OCI-LY7 (cell line): ENCODE measurements around the gene STAG3. TPM values are rescaled to one million over a fixed set of nuclear protein-coding genes. Genes with fewer than 3 reads are reported as not detected.

Experiments
- BruUV-seq: library from RNA; stranded (reverse); fragments of 400-500 nt; replicated peaks from 2 replicates; lab custom pipeline; 2021; lab: Mats Ljungman, UMichigan
- CTCF ChIA-PET: fragments of 300-600 bp; sonication (Branson Sonifier 250); formaldehyde crosslinking; loops from one replicate; lab custom pipeline; 2022; ENCODE audit warnings: antibody characterized with exemption; ENCODE audit not compliant: unreplicated experiment; lab: Charles Lee
- POLR2A ChIA-PET: fragments of 300-600 bp; sonication (Branson Sonifier 250); formaldehyde crosslinking; loops from one replicate; lab custom pipeline; 2022; ENCODE audit warnings: antibody characterized with exemption; lab: Charles Lee
- DNase-seq: peaks from one replicate; pipeline ENCODE4 v3.0.0-alpha.2; 2015; ENCODE audit warnings: low spot score
- H2AFZ ChIP-seq: fragments of 200-600 bp; sonication (generic), shearing (Covaris generic); 2 replicates; pipeline ENCODE4 v1.6.1; 2014; ENCODE audit warnings: mild to moderate bottlenecking, antibody characterized with exemption, low read length, moderate library complexity
- H3K27ac ChIP-seq: fragments of 200-600 bp; sonication (generic); 2 replicates; pipeline ENCODE4 v1.5.1; 2014; ENCODE audit warnings: mixed run types, low read depth, mild to moderate bottlenecking, moderate library complexity, low read length, inconsistent platforms; ENCODE audit not compliant: poor library complexity, severe bottlenecking
- H3K36me3 ChIP-seq: fragments of 200-600 bp; sonication (generic); 2 replicates; pipeline ENCODE4 v1.6.1; 2014; ENCODE audit warnings: mild to moderate bottlenecking, antibody characterized with exemption, low read length, moderate library complexity, mixed read lengths; ENCODE audit not compliant: insufficient read depth
- H3K4me1 ChIP-seq: fragments of 200-600 bp; sonication (generic); 2 replicates; pipeline ENCODE4 v1.5.1; 2014; ENCODE audit warnings: mild to moderate bottlenecking, low read length; ENCODE audit not compliant: insufficient read depth, poor library complexity, severe bottlenecking
- H3K4me2 ChIP-seq: fragments of 200-600 bp; sonication (generic); 2 replicates; pipeline ENCODE4 v1.6.1; 2014; ENCODE audit warnings: mild to moderate bottlenecking, low read length
- H3K4me3 ChIP-seq: fragments of 200-600 bp; sonication (generic); 2 replicates; pipeline ENCODE4 v1.5.1; 2014; ENCODE audit warnings: mild to moderate bottlenecking, low read depth, low read length; ENCODE audit not compliant: poor library complexity, severe bottlenecking
- H3K79me2 ChIP-seq: fragments of 200-600 bp; sonication (generic); 2 replicates; pipeline ENCODE4 v1.6.1; 2016; ENCODE audit warnings: low read depth, mild to moderate bottlenecking, low read length, moderate library complexity, mixed read lengths; ENCODE audit not compliant: insufficient read depth
- H3K9me2 ChIP-seq: fragments of 200-600 bp; sonication (generic); 2 replicates; pipeline ENCODE4 v1.6.1; 2016; ENCODE audit warnings: mild to moderate bottlenecking, low read length, mixed read lengths; ENCODE audit not compliant: insufficient read depth
- H3K9me3 ChIP-seq: fragments of 200-600 bp; sonication (generic); 2 replicates; pipeline ENCODE4 v1.6.1; 2014; ENCODE audit warnings: mild to moderate bottlenecking, mixed run types, low read length, mixed read lengths
- H4K20me1 ChIP-seq: fragments of 200-600 bp; sonication (generic); 2 replicates; pipeline ENCODE4 v1.6.1; 2014; ENCODE audit warnings: mild to moderate bottlenecking, antibody characterized with exemption, low read length, moderate library complexity, mixed read lengths; ENCODE audit not compliant: insufficient read depth
- CTCF ChIP-seq: fragments of 200-600 bp; sonication (generic); conservative IDR thresholded peaks from 2 replicates; pipeline ENCODE4 v1.5.1; 2014; ENCODE audit warnings: mild to moderate bottlenecking, antibody characterized with exemption, low read length, moderate library complexity, mixed read lengths
- EZH2phosphoT487 ChIP-seq: fragments of 200-600 bp; sonication (generic); IDR thresholded peaks from 2 replicates; pipeline ENCODE4 v1.6.1; 2018; ENCODE audit warnings: low read depth, borderline replicate concordance, mild to moderate bottlenecking, mixed run types, antibody characterized with exemption, low read length, moderate library complexity, mixed read lengths
- intact Hi-C: fragments of 100-400 bp; cut with micrococcal nuclease; formaldehyde crosslinking; loops from one replicate; pipeline ENCODE4 v1.10.0; 2022; ENCODE audit not compliant: unreplicated experiment
- total RNA-seq, 2 experiments: library from RNA; depleted of rRNA in 1 of 2; stranded (reverse); fragments of >200 nt in 1 of 2; shearing (Covaris generic) in 1 of 2; gene quantifications; 2 replicates each; pipeline ENCODE4 v1.2.3, GENCODE V29; 2014 to 2022

The STAG3 gene
- total RNA-seq, 2 experiments from 2014 or later: 70.2 to 82.8 TPM

- no peak overlapping the region for H3K27ac ChIP-seq
- peaks cover 9% of the 10 kb centered on the region; the same call in 1 of the 2 replicates for H3K36me3 ChIP-seq
- no peaks in the 10 kb centered on the region for H3K79me2 ChIP-seq
- no peaks in the 10 kb centered on the region for H3K9me3 ChIP-seq
- BruUV-seq: no TSS peak
- H3K4me2 ChIP-seq: no peak overlapping the region
- POLR2A ChIA-PET: no interaction called here
- intact Hi-C loops: no loop called here
- peaks cover 62% of the 10 kb centered on the region for H3K4me1 ChIP-seq
- DNase-seq: peak; percentile 43
- TF ChIP-seq EZH2phosphoT487 (no peak), CTCF (no peak)
- no peaks in the 10 kb centered on the region for H3K9me2 ChIP-seq
- CTCF ChIA-PET: no interaction called here
- no peaks in the 10 kb centered on the region for H4K20me1 ChIP-seq
- H2AFZ ChIP-seq: no peak overlapping the region
- no peak overlapping the region for H3K4me3 ChIP-seq
These were observed 8.4 kb upstream of the STAG3 start for GRCh38 chr7:100169147-100169850.

- DNase-seq: no peak
- Histone ChIP-seq H3K9me2 (no peaks in the 10 kb centered on the region), H3K4me3 (peak overlapping the region; percentile 57), H3K27ac (no peak overlapping the region), H3K9me3 (no peaks in the 10 kb centered on the region), H2AFZ (no peak overlapping the region), H3K79me2 (no peaks in the 10 kb centered on the region), H3K4me2 (peak overlapping the region; percentile 65), H3K36me3 (peaks cover 9% of the 10 kb centered on the region; the same call in 1 of the 2 replicates), H3K4me1 (peaks cover 70% of the 10 kb centered on the region), H4K20me1 (no peaks in the 10 kb centered on the region)
- ChIA-PET CTCF (no interaction called here), POLR2A (no interaction called here)
- TF ChIP-seq CTCF (no peak), EZH2phosphoT487 (no peak)
- intact Hi-C loops: no loop called here
- BruUV-seq: no TSS peak
These were observed 7.4 kb upstream of the STAG3 start for GRCh38 chr7:100170101-100170897.
